ENCODE results near the gene ERVK3-1. TPM values are rescaled to one million over a fixed set of nuclear protein-coding genes. Genes with fewer than 3 reads are reported as not detected.

ERVK3-1 gene
- total and polyA plus RNA-seq, 2 of the 13 experiments (the other 11 are each of a cell fraction or from before 2014, with no cell fraction given): 28.5 to 38.7 TPM

DNA sequence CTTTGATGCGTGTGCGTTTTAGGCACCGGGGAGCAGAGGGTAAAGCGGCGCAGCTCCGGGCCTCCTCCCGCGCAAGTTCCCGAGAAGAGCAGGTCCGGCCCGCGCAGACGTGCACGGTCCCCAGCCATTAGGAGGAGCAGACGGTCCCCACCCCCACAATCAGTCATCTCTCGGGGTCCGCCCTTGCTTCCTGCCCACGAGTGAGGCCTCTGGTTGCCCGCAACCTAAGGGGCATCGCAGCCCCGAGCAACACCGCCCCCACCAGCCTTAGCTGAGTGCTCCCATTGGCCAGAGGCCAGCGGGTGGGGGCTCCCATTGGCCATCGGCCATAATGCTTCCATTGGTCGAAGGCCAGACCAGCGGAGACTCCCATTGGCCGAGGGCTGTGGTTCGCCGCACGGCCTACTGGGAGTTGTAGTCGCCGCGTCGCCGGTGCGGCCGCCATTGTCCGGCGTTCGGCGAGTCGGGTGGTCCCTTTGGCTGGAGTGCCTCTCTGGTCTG, 26.6 kb upstream of the ERVK3-1 start, which contains the start of gene ZNF8 (continued):
- TF ChIP-seq PRDM15 (CRISPR knock-in tag; IDR thresholded peaks at IDR 0.05): no peak
- TF ChIP-seq ZFP82 (CRISPR knock-in tag; IDR thresholded peaks at IDR 0.05; ENCODE audit: borderline replicate concordance): peak; percentile 77; the same call in 1 of the 2 replicates
- peak; percentile 49 for TF ChIP-seq ZNF609 (CRISPR knock-in tag; IDR thresholded peaks at IDR 0.05; ENCODE audit: borderline replicate concordance)
- TF ChIP-seq ZNF557 (CRISPR knock-in tag; IDR thresholded peaks at IDR 0.05): no peak
- no peak for TF ChIP-seq IKZF1 (IDR thresholded peaks at IDR 0.05)
- TF ChIP-seq ZNF510 (CRISPR knock-in tag; IDR thresholded peaks at IDR 0.05; ENCODE audit: low read depth): peak; percentile 82; the same call in 1 of the 2 replicates
- peak; percentile 71; the same call in 1 of the 2 replicates for TF ChIP-seq IRF2 (CRISPR knock-in tag; IDR thresholded peaks at IDR 0.05)
- TF ChIP-seq LCORL (IDR thresholded peaks at IDR 0.05): no peak
- peak; percentile 78 for TF ChIP-seq LCORL (CRISPR knock-in tag; IDR thresholded peaks at IDR 0.05)
- peak; percentile 75 for TF ChIP-seq SP4 (CRISPR knock-in tag; IDR thresholded peaks at IDR 0.05)
- TF ChIP-seq, protein P1, sequence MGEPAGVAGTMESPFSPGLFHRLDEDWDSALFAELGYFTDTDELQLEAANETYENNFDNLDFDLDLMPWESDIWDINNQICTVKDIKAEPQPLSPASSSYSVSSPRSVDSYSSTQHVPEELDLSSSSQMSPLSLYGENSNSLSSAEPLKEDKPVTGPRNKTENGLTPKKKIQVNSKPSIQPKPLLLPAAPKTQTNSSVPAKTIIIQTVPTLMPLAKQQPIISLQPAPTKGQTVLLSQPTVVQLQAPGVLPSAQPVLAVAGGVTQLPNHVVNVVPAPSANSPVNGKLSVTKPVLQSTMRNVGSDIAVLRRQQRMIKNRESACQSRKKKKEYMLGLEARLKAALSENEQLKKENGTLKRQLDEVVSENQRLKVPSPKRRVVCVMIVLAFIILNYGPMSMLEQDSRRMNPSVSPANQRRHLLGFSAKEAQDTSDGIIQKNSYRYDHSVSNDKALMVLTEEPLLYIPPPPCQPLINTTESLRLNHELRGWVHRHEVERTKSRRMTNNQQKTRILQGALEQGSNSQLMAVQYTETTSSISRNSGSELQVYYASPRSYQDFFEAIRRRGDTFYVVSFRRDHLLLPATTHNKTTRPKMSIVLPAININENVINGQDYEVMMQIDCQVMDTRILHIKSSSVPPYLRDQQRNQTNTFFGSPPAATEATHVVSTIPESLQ (CRISPR knock-in tag; conservative IDR thresholded peaks at IDR 0.05): no peak
- TF ChIP-seq HMG20B (CRISPR knock-in tag; conservative IDR thresholded peaks at IDR 0.05): no peak
- no peak for TF ChIP-seq ZMAT3 (CRISPR knock-in tag; conservative IDR thresholded peaks at IDR 0.05)
- no peak for TF ChIP-seq DDIT3 (CRISPR knock-in tag; IDR thresholded peaks at IDR 0.05)
- TF ChIP-seq ZNF253 (CRISPR knock-in tag; IDR thresholded peaks at IDR 0.05; ENCODE audit: borderline replicate concordance): no peak
- no peak for TF ChIP-seq ZFP36L2 (CRISPR knock-in tag; IDR thresholded peaks at IDR 0.05)
- TF ChIP-seq, protein P2, sequence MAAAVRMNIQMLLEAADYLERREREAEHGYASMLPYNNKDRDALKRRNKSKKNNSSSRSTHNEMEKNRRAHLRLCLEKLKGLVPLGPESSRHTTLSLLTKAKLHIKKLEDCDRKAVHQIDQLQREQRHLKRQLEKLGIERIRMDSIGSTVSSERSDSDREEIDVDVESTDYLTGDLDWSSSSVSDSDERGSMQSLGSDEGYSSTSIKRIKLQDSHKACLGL (CRISPR knock-in tag; IDR thresholded peaks at IDR 0.05): no peak; the same call in 1 of the 2 replicates
- no peak for TF ChIP-seq NFIB (CRISPR knock-in tag; IDR thresholded peaks at IDR 0.05; ENCODE audit: borderline replicate concordance)
- no peak for TF ChIP-seq ZNF577 (CRISPR knock-in tag; IDR thresholded peaks at IDR 0.05; ENCODE audit: borderline replicate concordance, low read depth)
- TF ChIP-seq ZNF496 (CRISPR knock-in tag; IDR thresholded peaks at IDR 0.05; ENCODE audit: insufficient replicate concordance): no peak
